Pancreas (tissue), 10 donors: ENCODE results near the gene FURIN. TPM values are rescaled to one million over a fixed set of nuclear protein-coding genes. Genes with fewer than 3 reads are reported as not detected.
A peak's percentile ranks its signal among the peaks of the same experiment; 100 is the strongest.
"Not testable (repeated sequence)": the region's sequence is repeated elsewhere in the genome, so short reads cannot be mapped to it uniquely, and the experiment has no call there.

Source experiments
- ATAC-seq, 4 donors: fragments of 200-7000 bp; cut with Tn5 transposase; one replicate each; pipeline versions ENCODE4 v1.8.0 to v1.9.1; 2020; ENCODE audit warnings: mild to moderate bottlenecking in 4 of 4, moderate library complexity in 4 of 4
- DNase-seq, 6 donors: peaks; one replicate each; pipeline ENCODE4 v3.0.0-alpha.2; 2020
- FAIRE-seq: peaks from 2 replicates; lab custom pipeline; 2012; peaks lifted over from hg19 to GRCh38; lab: Jason Lieb, UNC
- H3K27ac ChIP-seq, 4 donors: fragments of 200-600 bp; sonication (generic); 1 replicate in 3 of 4; 2 replicates in 1 of 4; pipeline versions ENCODE4 v1.5.0 to v1.8.0; 2020
- H3K27me3 ChIP-seq, 4 donors: fragments of 200-600 bp; one replicate each; pipeline ENCODE4 v1.8.0; 2021
- H3K36me3 ChIP-seq, 3 donors: fragments of 200-600 bp; sonication (generic) in 1 of 3; one replicate each; pipeline versions ENCODE4 v1.5.0 to v1.8.0; 2020 to 2021
- H3K4me1 ChIP-seq, 3 donors: fragments of 200-600 bp; one replicate each; pipeline ENCODE4 v1.8.0; 2021
- H3K4me3 ChIP-seq, 4 donors: fragments of 200-600 bp; sonication (generic) in 2 of 4; one replicate each; pipeline versions ENCODE4 v1.5.0 to v1.8.0; 2020 to 2021
- H3K9me3 ChIP-seq, 4 donors: fragments of 200-600 bp; one replicate each; pipeline ENCODE4 v1.8.0; 2021
- WGBS, 2 donors: extraction: QIAGEN DNeasy Blood & Tissue Kit; methylation state at CpG; one replicate each; pipeline ENCODE4 v1.1.7; 2013; 5-methylcytosine and 5-hydroxymethylcytosine counted together
- intact Hi-C, 3 donors: fragments of 100-400 bp; cut with DNase I; formaldehyde crosslinking; loops; one replicate each; pipeline versions ENCODE4 v1.11.1 to v1.14.2; 2022
- polyA plus RNA-seq, 2 donors: library from polyadenylated mRNA; stranded (reverse); fragments of 200-250 nt; gene quantifications; one replicate each; pipeline ENCODE4 v1.2.3, GENCODE V29; 2013
- total RNA-seq, 6 donors: library from RNA; stranded (reverse); fragmentation: NEBNext Ultra II Directional in 4 of 6; extraction: Animal tissue kit (Norgen Biotek cat#: 25700) in 4 of 6; gene quantifications; one replicate each; pipeline versions ENCODE4 v1.2.1 to v1.2.4, GENCODE V29; 2021 to 2023
- TF ChIP-seq, protein P1 (sequence below), 4 donors: fragments of 200-600 bp; sonication (generic) in 3 of 4; IDR thresholded peaks; one replicate each; pipeline versions ENCODE4 v1.5.0 to v1.8.0; 2021; ENCODE audit warnings: antibody characterized with exemption in 4 of 4
- donor health status: healthy with polysubstance abuse.
- donor health status: DM: no; HTN: no; CAD: no; lungs with moderate emphysema.
- donor health status: DM: no; HTN: no; CAD: no.
- donor health status: control.
- donor health status: control.
- donor health status: Bipolar disorder and iron deficiency.
- donor health status: DM: yes; HTN: yes; CAD: no.
- donor health status: DM: no; HTN: no; CAD: no.
- donor health status: DM: no; HTN: no; CAD: no.
- donor health status: DM: yes; HTN: yes; CAD: no.

The FURIN gene
- total and polyA plus RNA-seq, 8 donors = 50.3 to 106 (median 84.2) TPM

DNA sequence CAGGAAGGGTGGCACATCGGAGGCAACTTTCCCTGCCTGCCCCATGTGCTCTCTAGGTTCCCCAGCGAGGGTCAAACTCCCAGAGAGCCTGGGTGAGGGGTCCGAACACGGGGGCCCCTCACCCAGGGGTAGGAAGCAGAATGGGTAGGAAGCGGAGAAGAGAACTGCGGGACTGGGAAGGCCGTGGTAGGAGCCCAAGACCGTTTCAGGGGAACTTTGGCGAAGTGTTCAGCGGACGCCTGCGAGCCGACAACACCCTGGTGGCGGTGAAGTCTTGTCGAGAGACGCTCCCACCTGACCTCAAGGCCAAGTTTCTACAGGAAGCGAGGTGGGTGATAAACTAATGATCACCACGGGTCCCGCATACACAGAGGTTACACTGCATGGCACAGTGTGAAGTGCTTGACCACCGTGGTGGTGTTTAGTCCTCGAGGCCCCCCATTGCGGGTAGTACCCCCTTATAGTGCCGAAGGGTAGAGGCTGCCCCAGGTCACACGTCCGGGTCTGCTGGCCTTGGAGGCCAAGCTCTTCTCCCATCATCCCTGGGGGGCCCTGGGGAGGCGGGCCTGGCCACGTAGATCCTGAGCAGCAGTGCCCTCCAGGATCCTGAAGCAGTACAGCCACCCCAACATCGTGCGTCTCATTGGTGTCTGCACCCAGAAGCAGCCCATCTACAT lies 24.2 kb downstream of the FURIN start:
- no peak for ATAC-seq
- Histone ChIP-seq H3K9me3 (no peaks in the 10 kb centered on the region), H3K27ac (no peak overlapping the region), H3K4me1 (no peaks in the 10 kb centered on the region), H3K36me3 (peaks cover 0 to 17% (median 9%) of the 10 kb centered on the region in 3 donors), H3K27me3 (no peaks in the 10 kb centered on the region), H3K4me3 (no peak overlapping the region)
- TF ChIP-seq, protein P1, sequence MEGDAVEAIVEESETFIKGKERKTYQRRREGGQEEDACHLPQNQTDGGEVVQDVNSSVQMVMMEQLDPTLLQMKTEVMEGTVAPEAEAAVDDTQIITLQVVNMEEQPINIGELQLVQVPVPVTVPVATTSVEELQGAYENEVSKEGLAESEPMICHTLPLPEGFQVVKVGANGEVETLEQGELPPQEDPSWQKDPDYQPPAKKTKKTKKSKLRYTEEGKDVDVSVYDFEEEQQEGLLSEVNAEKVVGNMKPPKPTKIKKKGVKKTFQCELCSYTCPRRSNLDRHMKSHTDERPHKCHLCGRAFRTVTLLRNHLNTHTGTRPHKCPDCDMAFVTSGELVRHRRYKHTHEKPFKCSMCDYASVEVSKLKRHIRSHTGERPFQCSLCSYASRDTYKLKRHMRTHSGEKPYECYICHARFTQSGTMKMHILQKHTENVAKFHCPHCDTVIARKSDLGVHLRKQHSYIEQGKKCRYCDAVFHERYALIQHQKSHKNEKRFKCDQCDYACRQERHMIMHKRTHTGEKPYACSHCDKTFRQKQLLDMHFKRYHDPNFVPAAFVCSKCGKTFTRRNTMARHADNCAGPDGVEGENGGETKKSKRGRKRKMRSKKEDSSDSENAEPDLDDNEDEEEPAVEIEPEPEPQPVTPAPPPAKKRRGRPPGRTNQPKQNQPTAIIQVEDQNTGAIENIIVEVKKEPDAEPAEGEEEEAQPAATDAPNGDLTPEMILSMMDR (IDR thresholded peaks at IDR 0.05) = no peak
- 87 to 90% methylated on average over 28 to 29 of the region's 29 CpGs for WGBS, 2 donors
- DNase-seq = peak in 1 of 6 donors; percentile 63
- intact Hi-C loops = no loop called here
- FAIRE-seq = no peak

- DNase-seq (peak in 1 of 6 donors; percentile 70), ATAC-seq (peak in 1 of 4 donors; percentile 9), FAIRE-seq (no peak)
- Histone ChIP-seq H3K9me3 (no peaks in the 10 kb centered on the region), H3K36me3 (peaks cover 0 to 17% (median 9%) of the 10 kb centered on the region in 3 donors), H3K27ac (no peak overlapping the region), H3K4me1 (no peaks in the 10 kb centered on the region), H3K27me3 (no peaks in the 10 kb centered on the region), H3K4me3 (no peak overlapping the region)
- 90 to 94% methylated on average over 29 to 33 of the region's 33 CpGs for WGBS, 2 donors
- TF ChIP-seq, protein P1 (IDR thresholded peaks at IDR 0.05) = no peak
- intact Hi-C loops = no loop called here
These were observed 25.0 kb downstream of the FURIN start for GRCh38 chr15:90893175-90894090.

GRCh38 chr15:90895571-90896117 lies 27.3 kb downstream of the FURIN start:
- TF ChIP-seq, protein P1 (IDR thresholded peaks at IDR 0.05) = no peak
- DNase-seq (no peak), FAIRE-seq (no peak), ATAC-seq (peak in 1 of 4 donors; percentile 31)
- H3K4me1 ChIP-seq = no peaks in the 10 kb centered on the region
- peaks cover 0 to 17% (median 9%) of the 10 kb centered on the region in 3 donors for H3K36me3 ChIP-seq
- H3K4me3 ChIP-seq = no peak overlapping the region
- intact Hi-C loops = no loop called here
- H3K27me3 ChIP-seq = no peaks in the 10 kb centered on the region
- WGBS, 2 donors = 74 to 83% methylated on average over 10 of the region's 10 CpGs
- H3K27ac ChIP-seq = no peak overlapping the region
- no peaks in the 10 kb centered on the region for H3K9me3 ChIP-seq

- intact Hi-C loops, DNase-seq, FAIRE-seq, H3K4me1 ChIP-seq, H3K27me3 ChIP-seq, H3K9me3 ChIP-seq, ATAC-seq, H3K4me3 ChIP-seq, H3K27ac ChIP-seq: not testable (repeated sequence)
- H3K36me3 ChIP-seq = peaks cover 0 to 12% (median 9%) of the 10 kb centered on the region in 3 donors
- 92 to 96% methylated on average over 14 of the region's 14 CpGs for WGBS, 2 donors
These were observed 28.8 kb downstream of the FURIN start for GRCh38 chr15:90897131-90897655.
